Measurements from ENCODE around the gene NSD2. TPM values are rescaled to one million over a fixed set of nuclear protein-coding genes. Genes with fewer than 3 reads are reported as not detected.

NSD2 gene
- total and polyA plus RNA-seq, 9 of the 15 experiments (the other 6 are each of a cell fraction or from before 2014, with no cell fraction given) = 6.4 to 126 (median 58.8) TPM

DNA sequence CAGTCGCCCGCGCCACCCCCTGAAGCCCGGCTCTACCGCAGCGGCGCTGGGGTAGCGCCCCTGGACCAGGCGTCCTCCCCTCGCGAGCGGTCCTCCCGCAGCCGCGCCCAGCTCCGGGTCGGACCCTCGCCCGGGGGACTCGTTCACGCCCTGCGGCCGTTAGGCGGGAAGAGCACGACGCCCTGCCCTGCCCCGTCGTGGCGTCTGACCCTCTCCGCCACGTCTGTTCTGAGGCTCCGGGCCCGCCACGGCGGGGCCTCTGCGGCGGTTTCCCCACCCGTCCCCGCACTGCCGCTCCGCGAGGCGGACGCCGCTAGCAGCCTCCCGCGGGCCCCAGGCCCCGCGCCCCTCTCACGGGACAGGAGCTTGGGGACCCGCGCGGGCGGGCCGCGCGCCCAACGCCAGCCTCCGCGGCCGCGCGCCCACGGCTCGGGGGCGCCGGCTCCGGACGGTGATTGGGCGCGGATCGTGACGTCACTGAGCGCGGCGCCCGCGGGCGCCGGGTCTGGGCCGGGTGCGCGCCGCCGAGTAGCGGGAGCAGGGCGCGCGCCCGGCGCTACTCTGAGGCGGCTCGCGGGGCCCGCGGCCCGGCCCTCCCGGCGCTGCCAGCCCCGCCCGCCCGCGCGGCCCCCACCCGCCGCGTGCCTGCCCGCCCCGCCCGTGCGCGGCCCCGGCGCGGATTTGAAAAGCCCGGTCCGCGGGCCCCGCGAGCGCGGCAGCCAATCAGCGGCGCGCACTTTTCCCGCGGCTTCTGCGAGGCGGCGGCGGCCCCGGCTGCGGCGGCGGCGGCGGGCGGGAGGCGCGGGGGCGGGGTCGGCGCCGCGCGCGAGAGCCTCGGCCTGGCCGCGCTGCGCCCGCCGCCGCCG is at the start of gene NSD2 (continued):
- TF ChIP-seq, protein P1, sequence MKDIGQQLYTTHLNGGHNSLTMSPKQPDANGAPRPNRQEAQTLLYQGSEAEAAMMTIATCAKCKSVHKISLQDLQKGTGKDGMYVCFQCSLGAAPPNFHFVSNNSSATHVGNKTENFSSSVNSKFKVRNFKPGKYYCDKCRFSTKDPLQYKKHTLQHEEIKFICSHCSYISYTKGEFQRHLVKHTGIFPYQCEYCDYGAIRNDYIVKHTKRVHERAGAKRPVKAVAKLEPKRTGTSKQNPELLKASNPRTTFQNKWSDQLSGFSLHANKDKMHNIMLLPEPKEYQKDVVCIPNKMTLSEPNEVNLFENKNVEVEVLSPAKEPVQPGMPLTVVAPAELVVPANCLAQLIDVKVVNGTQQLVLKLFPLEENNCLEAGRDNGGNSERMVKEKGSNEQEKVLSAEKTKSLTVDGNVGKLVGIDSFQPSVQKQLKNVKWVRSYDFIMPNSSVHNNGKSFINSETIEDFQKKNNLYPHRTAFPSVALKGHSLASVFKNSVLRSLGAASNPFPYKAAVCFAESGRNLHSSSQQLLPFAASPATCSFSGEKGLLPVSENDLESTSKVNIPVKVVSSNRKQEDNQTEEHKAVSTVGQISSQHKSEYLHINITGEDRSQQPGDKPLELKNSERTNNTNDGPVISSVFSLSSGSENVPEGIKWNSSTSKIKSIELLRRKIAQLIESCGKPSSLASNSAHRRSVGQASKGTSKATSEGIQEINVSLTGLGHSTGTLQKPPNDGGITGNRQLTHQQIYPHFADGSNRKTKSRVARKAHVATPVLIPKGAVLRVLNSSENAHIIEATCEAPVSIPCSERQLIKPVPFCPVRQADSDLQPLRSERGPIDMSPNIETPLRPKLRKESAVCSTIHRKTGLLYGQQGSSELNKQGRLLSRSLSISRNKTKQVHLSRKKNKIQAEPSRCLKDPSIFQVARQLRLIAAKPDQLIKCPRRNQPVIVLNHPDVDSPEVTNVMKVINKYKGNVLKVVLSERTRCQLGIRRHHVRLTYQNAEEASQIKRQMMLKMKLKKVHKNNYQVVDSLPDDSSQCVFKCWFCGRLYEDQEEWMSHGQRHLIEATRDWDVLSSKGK (CRISPR knock-in tag; IDR thresholded peaks at IDR 0.05) = no peak
- TF ChIP-seq, protein P2, sequence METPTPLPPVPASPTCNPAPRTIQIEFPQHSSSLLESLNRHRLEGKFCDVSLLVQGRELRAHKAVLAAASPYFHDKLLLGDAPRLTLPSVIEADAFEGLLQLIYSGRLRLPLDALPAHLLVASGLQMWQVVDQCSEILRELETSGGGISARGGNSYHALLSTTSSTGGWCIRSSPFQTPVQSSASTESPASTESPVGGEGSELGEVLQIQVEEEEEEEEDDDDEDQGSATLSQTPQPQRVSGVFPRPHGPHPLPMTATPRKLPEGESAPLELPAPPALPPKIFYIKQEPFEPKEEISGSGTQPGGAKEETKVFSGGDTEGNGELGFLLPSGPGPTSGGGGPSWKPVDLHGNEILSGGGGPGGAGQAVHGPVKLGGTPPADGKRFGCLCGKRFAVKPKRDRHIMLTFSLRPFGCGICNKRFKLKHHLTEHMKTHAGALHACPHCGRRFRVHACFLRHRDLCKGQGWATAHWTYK (CRISPR knock-in tag; IDR thresholded peaks at IDR 0.05) = peak; percentile 91; the same call in 1 of the 2 replicates
- TF ChIP-seq CTBP1 (IDR thresholded peaks at IDR 0.05; ENCODE audit: borderline replicate concordance) (peak; percentile 98), ZNF134 (CRISPR knock-in tag; conservative IDR thresholded peaks at IDR 0.05) (no peak), NUFIP1 (IDR thresholded peaks at IDR 0.05; ENCODE audit: partially characterized antibody) (no peak), ETV5 (CRISPR knock-in tag; IDR thresholded peaks at IDR 0.05; ENCODE audit: low read depth) (no peak), ZNF695 (CRISPR knock-in tag; IDR thresholded peaks at IDR 0.05) (no peak), ZBTB17 (CRISPR knock-in tag; IDR thresholded peaks at IDR 0.05) (peak; percentile 84), DIDO1 (tag; IDR thresholded peaks at IDR 0.05; ENCODE audit: low read depth) (no peak), SPI1 (IDR thresholded peaks at IDR 0.05; ENCODE audit: borderline replicate concordance, low read depth, low read length) (no peak), HMG20A (CRISPR knock-in tag; conservative IDR thresholded peaks at IDR 0.05) (no peak), CHD1 (IDR thresholded peaks at IDR 0.05; ENCODE audit: low read length) (peak; percentile 80), ZNF263 (CRISPR knock-in tag; IDR thresholded peaks at IDR 0.05; ENCODE audit: borderline replicate concordance) (peak; percentile 91)
- TF ChIP-seq, protein P3, sequence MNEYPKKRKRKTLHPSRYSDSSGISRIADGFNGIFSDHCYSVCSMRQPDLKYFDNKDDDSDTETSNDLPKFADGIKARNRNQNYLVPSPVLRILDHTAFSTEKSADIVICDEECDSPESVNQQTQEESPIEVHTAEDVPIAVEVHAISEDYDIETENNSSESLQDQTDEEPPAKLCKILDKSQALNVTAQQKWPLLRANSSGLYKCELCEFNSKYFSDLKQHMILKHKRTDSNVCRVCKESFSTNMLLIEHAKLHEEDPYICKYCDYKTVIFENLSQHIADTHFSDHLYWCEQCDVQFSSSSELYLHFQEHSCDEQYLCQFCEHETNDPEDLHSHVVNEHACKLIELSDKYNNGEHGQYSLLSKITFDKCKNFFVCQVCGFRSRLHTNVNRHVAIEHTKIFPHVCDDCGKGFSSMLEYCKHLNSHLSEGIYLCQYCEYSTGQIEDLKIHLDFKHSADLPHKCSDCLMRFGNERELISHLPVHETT (CRISPR knock-in tag; conservative IDR thresholded peaks at IDR 0.05 in 1 of 2, IDR thresholded peaks at IDR 0.05 in 1 of 2) = peak in 1 of 2 experiments; percentile 95; a peak in 2 of 4 replicates
- TF ChIP-seq, protein P4, sequence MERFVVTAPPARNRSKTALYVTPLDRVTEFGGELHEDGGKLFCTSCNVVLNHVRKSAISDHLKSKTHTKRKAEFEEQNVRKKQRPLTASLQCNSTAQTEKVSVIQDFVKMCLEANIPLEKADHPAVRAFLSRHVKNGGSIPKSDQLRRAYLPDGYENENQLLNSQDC (CRISPR knock-in tag; IDR thresholded peaks at IDR 0.05) = no peak
- TF ChIP-seq, protein P5, sequence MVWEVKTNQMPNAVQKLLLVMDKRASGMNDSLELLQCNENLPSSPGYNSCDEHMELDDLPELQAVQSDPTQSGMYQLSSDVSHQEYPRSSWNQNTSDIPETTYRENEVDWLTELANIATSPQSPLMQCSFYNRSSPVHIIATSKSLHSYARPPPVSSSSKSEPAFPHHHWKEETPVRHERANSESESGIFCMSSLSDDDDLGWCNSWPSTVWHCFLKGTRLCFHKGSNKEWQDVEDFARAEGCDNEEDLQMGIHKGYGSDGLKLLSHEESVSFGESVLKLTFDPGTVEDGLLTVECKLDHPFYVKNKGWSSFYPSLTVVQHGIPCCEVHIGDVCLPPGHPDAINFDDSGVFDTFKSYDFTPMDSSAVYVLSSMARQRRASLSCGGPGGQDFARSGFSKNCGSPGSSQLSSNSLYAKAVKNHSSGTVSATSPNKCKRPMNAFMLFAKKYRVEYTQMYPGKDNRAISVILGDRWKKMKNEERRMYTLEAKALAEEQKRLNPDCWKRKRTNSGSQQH (CRISPR knock-in tag; IDR thresholded peaks at IDR 0.05) = peak; percentile 50; the same call in 1 of the 2 replicates
- TF ChIP-seq, protein P6, sequence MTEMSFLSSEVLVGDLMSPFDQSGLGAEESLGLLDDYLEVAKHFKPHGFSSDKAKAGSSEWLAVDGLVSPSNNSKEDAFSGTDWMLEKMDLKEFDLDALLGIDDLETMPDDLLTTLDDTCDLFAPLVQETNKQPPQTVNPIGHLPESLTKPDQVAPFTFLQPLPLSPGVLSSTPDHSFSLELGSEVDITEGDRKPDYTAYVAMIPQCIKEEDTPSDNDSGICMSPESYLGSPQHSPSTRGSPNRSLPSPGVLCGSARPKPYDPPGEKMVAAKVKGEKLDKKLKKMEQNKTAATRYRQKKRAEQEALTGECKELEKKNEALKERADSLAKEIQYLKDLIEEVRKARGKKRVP (CRISPR knock-in tag; IDR thresholded peaks at IDR 0.05) = peak; percentile 35; the same call in 1 of the 2 replicates

All from K562 (cell line).